Nephron (organoid): ENCODE data around the gene WDR36.

Experiments used
- H3K27ac Mint-ChIP-seq, 3 experiments: 2 replicates each; pipeline ENCODE4 v1.8.0; 2020; ENCODE audit warnings: mixed read lengths in 3 of 3, mild to moderate bottlenecking in 2 of 3, moderate library complexity in 1 of 3
- H3K27me3 Mint-ChIP-seq: 2 replicates; pipeline ENCODE4 v1.8.0; 2021; ENCODE audit warnings: low read depth, mild to moderate bottlenecking, moderate library complexity, mixed read lengths
- H3K36me3 Mint-ChIP-seq: 2 replicates; pipeline ENCODE4 v1.8.0; 2020; ENCODE audit warnings: low read depth, mixed read lengths
- H3K4me1 Mint-ChIP-seq: 2 replicates; pipeline ENCODE4 v1.8.0; 2020; ENCODE audit warnings: mixed read lengths
- H3K4me3 Mint-ChIP-seq, 3 experiments: 2 replicates each; pipeline ENCODE4 v1.8.0; 2020; ENCODE audit warnings: mild to moderate bottlenecking in 3 of 3, mixed read lengths in 3 of 3, moderate library complexity in 2 of 3
- H3K9me3 Mint-ChIP-seq: 2 replicates; pipeline ENCODE4 v1.8.0; 2020; ENCODE audit warnings: mixed read lengths
- TF ChIP-seq, protein P1 (sequence below), 3 experiments: fragments of 200-600 bp; sonication (generic); IDR thresholded peaks; one replicate each; pipeline ENCODE4 v1.5.0; 2021; ENCODE audit warnings: antibody characterized with exemption in 3 of 3; ENCODE audit not compliant: unreplicated experiment in 3 of 3

WDR36 gene

DNA sequence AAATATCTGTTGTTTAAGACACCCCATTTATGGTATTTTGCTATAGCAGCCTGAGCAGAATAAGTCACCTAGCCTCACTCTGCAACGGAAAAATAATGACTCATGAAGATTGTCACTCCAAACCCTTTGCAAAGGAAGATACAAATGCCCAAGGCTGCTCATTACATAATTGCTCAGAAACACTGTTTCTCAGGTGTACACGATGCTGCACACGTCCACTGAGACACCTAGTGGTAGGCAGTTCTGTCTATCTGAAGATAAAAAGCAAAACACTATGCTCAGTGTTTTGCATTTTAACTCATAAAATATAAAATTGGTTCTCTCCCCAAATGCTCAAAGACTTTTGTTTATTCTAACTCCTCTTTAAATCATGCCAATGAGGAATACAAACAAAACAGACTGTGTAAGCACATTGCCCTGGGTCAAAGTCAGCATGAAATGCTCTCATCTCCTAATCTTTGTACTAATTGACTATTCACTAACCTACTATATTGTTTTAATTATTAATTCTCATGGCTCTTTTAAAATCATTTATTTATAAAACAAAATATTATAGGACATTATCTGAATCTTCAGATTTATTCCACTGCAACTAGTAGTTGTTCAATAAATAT is 28.3 kb upstream of the WDR36 start:
- Mint-ChIP-seq H3K36me3 (no peaks in the 10 kb centered on the region), H3K27me3 (peaks cover 39% of the 10 kb centered on the region), H3K27ac (no peak overlapping the region), H3K4me3 (no peak overlapping the region), H3K4me1 (peaks cover 5% of the 10 kb centered on the region), H3K9me3 (peaks cover under 1% of the 10 kb centered on the region)
- TF ChIP-seq, protein P1, sequence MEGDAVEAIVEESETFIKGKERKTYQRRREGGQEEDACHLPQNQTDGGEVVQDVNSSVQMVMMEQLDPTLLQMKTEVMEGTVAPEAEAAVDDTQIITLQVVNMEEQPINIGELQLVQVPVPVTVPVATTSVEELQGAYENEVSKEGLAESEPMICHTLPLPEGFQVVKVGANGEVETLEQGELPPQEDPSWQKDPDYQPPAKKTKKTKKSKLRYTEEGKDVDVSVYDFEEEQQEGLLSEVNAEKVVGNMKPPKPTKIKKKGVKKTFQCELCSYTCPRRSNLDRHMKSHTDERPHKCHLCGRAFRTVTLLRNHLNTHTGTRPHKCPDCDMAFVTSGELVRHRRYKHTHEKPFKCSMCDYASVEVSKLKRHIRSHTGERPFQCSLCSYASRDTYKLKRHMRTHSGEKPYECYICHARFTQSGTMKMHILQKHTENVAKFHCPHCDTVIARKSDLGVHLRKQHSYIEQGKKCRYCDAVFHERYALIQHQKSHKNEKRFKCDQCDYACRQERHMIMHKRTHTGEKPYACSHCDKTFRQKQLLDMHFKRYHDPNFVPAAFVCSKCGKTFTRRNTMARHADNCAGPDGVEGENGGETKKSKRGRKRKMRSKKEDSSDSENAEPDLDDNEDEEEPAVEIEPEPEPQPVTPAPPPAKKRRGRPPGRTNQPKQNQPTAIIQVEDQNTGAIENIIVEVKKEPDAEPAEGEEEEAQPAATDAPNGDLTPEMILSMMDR (IDR thresholded peaks at IDR 0.05; ENCODE audit: unreplicated experiment in 3 of 3), result peak; percentile 24 to 40 (median 29)

DNA sequence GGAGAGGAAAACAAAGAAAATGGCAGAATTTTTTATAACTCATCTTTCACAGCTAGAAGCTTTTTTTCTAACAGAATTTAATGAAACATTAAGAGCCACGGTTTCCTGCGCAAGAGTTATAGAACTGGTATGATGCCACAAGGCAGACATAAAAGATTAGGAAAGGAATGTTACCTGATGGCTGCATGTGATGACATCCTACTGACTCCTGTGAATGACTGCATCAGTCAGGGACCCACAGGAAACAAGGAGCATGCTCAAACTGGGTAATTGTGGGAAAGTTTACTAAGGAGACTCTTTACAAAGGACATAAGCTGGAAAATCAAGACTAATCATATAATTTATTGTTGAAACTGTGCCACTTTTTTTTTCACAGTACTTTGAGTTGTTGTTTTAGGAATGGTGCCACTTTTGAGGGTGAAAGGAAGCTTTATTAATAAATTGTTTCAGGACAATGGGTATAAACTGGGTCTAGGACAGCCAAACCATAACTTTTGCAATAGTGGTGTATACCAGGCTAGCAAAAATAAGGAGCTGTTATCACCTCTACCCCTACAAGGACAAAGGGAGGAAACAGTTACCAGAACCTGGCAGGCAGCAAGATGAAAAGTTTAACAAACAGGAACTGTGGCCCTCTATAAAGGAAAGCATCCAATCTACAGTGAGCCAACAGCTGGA is 25.7 kb upstream of the WDR36 start:
- Mint-ChIP-seq H3K27me3 (peaks cover 65% of the 10 kb centered on the region), H3K36me3 (no peaks in the 10 kb centered on the region), H3K4me3 (no peak overlapping the region), H3K9me3 (no peaks in the 10 kb centered on the region), H3K27ac (peak overlapping the region in 2 of 3 experiments; percentile 5 to 41), H3K4me1 (peaks cover 5% of the 10 kb centered on the region)
- TF ChIP-seq, protein P1 (IDR thresholded peaks at IDR 0.05; ENCODE audit: unreplicated experiment in 3 of 3), result no peak

DNA sequence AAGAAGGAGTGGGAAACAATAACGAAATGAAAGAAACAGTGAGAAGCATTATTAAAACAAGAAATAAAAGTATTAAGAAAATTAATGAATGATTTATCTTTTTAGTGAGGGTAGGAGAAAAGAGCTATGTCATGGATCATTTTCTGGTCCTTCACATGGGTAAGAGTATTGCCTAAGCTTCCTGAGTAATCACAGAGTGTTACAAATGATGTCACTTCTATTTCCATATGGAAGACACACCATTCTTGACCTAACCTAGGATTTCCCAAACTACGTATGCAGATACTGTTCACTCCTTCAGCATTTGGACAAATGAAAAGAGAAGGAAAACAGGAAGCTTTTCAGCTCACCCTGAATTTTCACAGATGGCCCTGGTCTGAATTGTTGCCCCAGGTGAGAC is 23.9 kb upstream of the WDR36 start:
- Mint-ChIP-seq H3K4me1 (peaks cover 7% of the 10 kb centered on the region), H3K9me3 (no peaks in the 10 kb centered on the region), H3K27ac (no peak overlapping the region), H3K36me3 (no peaks in the 10 kb centered on the region), H3K27me3 (peaks cover 83% of the 10 kb centered on the region), H3K4me3 (no peak overlapping the region)
- TF ChIP-seq, protein P1 (IDR thresholded peaks at IDR 0.05; ENCODE audit: unreplicated experiment in 3 of 3), result no peak

DNA sequence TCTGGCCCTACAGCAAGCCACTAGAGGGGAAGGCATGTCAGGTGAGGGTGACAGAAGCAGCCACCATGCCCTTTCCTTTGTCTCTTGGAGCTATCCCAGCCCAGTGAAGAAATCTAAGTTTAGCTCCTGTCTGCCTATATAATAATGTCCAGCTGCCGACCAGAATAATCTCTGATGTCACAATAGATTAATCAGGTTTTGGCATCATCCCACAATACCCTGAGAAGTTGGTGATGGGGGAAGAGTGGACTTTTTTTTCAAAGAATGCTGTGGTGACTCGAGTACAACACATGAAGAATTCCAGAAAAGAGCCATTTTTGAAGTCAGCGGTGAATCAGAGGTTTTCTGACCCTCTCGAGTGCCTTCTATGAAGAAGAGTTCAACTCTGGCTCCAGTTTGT is 22.3 kb upstream of the WDR36 start:
- H3K4me1 Mint-ChIP-seq, result peaks cover 10% of the 10 kb centered on the region
- no peaks in the 10 kb centered on the region for H3K9me3 Mint-ChIP-seq
- H3K4me3 Mint-ChIP-seq, result peak overlapping the region; percentile 32 to 80 (median 75)
- H3K27me3 Mint-ChIP-seq, result peaks cover 99% of the 10 kb centered on the region
- no peaks in the 10 kb centered on the region for H3K36me3 Mint-ChIP-seq
- TF ChIP-seq, protein P1 (IDR thresholded peaks at IDR 0.05; ENCODE audit: unreplicated experiment in 3 of 3), result no peak
- H3K27ac Mint-ChIP-seq, result no peak overlapping the region

DNA sequence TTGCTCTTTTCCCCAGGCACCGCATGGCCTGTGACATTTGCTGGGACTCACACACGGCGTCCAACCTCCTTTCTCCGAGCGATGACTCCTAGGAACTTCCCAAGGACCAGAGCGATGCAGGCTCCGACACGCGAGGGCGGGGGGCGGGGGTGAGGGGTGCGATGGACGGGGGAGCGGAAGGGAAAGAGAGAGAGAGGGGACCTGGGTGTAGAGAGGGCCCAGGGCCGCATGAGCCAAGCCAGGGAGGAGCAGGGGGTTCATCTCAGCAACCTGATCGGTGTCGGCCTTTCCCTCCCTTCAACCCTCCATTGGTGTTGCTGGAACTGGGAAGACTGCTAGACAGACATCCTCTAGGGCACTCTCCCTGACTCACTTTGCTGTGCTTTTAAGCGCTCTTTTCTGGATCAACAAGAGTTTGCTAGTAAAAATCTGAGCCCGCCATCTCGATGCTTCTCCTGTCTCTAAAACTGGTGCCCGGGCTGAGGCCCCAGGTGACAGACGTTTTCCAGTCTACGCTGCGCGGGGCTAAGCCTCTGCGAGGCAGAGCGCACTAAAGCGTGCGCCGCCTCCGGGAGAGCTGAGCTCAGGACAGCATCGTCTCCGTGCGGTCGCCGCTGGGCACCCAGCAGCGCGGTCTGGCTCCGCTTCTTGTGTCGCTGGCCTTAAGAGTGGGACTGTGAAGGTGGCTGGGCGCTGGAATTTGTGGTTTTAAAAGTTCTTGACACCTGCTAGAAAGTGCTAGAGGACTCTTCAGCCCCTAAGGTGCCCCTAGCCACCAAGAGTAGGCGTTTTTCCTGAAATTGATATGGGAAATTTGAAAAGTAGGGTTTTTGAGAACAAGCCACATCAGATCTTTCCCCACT is 21.6 kb upstream of the WDR36 start:
- H3K9me3 Mint-ChIP-seq, result no peaks in the 10 kb centered on the region

More for the DNA sequence above, 21.6 kb upstream of the WDR36 start:
- H3K4me3 Mint-ChIP-seq, result peak overlapping the region; percentile 71 to 80 (median 75)
- no peaks in the 10 kb centered on the region for H3K36me3 Mint-ChIP-seq
- peaks cover 10% of the 10 kb centered on the region for H3K4me1 Mint-ChIP-seq
- H3K27ac Mint-ChIP-seq, result no peak overlapping the region
- TF ChIP-seq, protein P1 (IDR thresholded peaks at IDR 0.05; ENCODE audit: unreplicated experiment in 3 of 3), result no peak
- H3K27me3 Mint-ChIP-seq, result peaks cover 100% of the 10 kb centered on the region
